Measurements from ENCODE around the gene U2AF1L4. TPM values are rescaled to one million over a fixed set of nuclear protein-coding genes. Genes with fewer than 3 reads are reported as not detected.

U2AF1L4 gene
- total and polyA plus RNA-seq, 10 of the 15 experiments (the other 5 are each of a cell fraction or from before 2014, with no cell fraction given): 7.9 to 21.6 (median 15.1) TPM

- TF ChIP-seq IRF5 (IDR thresholded peaks at IDR 0.05; ENCODE audit: borderline replicate concordance): no peak
- no peak for TF ChIP-seq CUX1 (IDR thresholded peaks at IDR 0.05; ENCODE audit: insufficient replicate concordance, low read depth, low read length)
- no peak for TF ChIP-seq CTCF (IDR thresholded peaks at IDR 0.05 in 2 of 3, conservative IDR thresholded peaks at IDR 0.05 in 1 of 3; ENCODE audit: control insufficient read depth in 2 of 3, extremely low read depth in 1 of 3, insufficient read depth in 1 of 3, low read depth in 3 of 3, low read length in 3 of 3)
- TF ChIP-seq NKRF (conservative IDR thresholded peaks at IDR 0.05): peak; percentile 85
- 0 out of 2 replicates have a peak, but pooled peaks have one; percentile 28 for TF ChIP-seq JUND (IDR thresholded peaks at IDR 0.05; ENCODE audit: low read depth, low read length)
- TF ChIP-seq KDM1A (IDR thresholded peaks at IDR 0.05; ENCODE audit: borderline replicate concordance): no peak
- TF ChIP-seq RFX5 (IDR thresholded peaks at IDR 0.05; ENCODE audit: low read depth, low read length): 0 out of 2 replicates have a peak, but pooled peaks have one; percentile 17
- TF ChIP-seq MXI1 (IDR thresholded peaks at IDR 0.05; ENCODE audit: low read depth, low read length): peak; percentile 57
- TF ChIP-seq MTA2 (IDR thresholded peaks at IDR 0.05; ENCODE audit: low read depth): no peak
- TF ChIP-seq SMAD1 (IDR thresholded peaks at IDR 0.05; ENCODE audit: low read depth, partially characterized antibody): no peak
- TF ChIP-seq PAX8 (IDR thresholded peaks at IDR 0.05): no peak
- no peak for TF ChIP-seq ZNF622 (IDR thresholded peaks at IDR 0.05)
- no peak for TF ChIP-seq RELB (IDR thresholded peaks at IDR 0.05; ENCODE audit: low read depth)
- TF ChIP-seq ESRRA (IDR thresholded peaks at IDR 0.05; ENCODE audit: low read length): no peak
- no peak for TF ChIP-seq NR2F1 (conservative IDR thresholded peaks at IDR 0.05)
- TF ChIP-seq POLR2AphosphoS2 (IDR thresholded peaks at IDR 0.05; ENCODE audit: low read depth, low read length): no peak
- no peak for TF ChIP-seq YBX1 (IDR thresholded peaks at IDR 0.05)
Observed at GRCh38 chr19:35745328-35746086, at the start of gene U2AF1L4, which contains the start of gene PSENEN (continued).

Measured in GM12878 (cell line).